Neural cell (in vitro differentiated cells): ENCODE data around the gene CAMKMT.

Experiments used
- CTCF ChIP-seq: fragments of 450-650 bp; IDR thresholded peaks from 2 replicates; pipeline ENCODE4 v1.5.1; 2014; ENCODE audit warnings: antibody characterized with exemption, mild to moderate bottlenecking, moderate library complexity; ENCODE audit not compliant: poor library complexity, severe bottlenecking
- MXI1 ChIP-seq: fragments of 450-650 bp; conservative IDR thresholded peaks from 2 replicates; pipeline ENCODE4 v1.6.1; 2014; ENCODE audit warnings: antibody characterized with exemption, mild to moderate bottlenecking; ENCODE audit not compliant: poor library complexity, severe bottlenecking
- REST ChIP-seq: IDR thresholded peaks from 2 replicates; pipeline ENCODE4 v1.6.1; 2012; ENCODE audit warnings: borderline replicate concordance
- TAF1 ChIP-seq: IDR thresholded peaks from 2 replicates; pipeline ENCODE4 v1.6.1; 2012; ENCODE audit warnings: low read depth

- TF ChIP-seq CTCF (no peak), MXI1 (no peak), TAF1 (no peak), REST (no peak)
Measured at GRCh38 chr2:44688456-44689124, 326.8 kb downstream of the CAMKMT start.
